A549 (cell line): Measurements from ENCODE around the gene DTNB. TPM values are rescaled to one million over a fixed set of nuclear protein-coding genes. Genes with fewer than 3 reads are reported as not detected.

Source experiments
- ATAC-seq, 2 experiments: fragments of 200-7000 bp in 1 of 2; fragments of >200 bp in 1 of 2; cut with Nextera tagmentation in 1 of 2; cut with Tn5 transposase in 1 of 2; 3 replicates each; pipeline versions ENCODE4 v1.8.0 to v1.9.1; 2018 to 2020; ENCODE audit warnings: mild to moderate bottlenecking in 1 of 2, moderate library complexity in 1 of 2
- CTCF ChIA-PET: fragments of 300-600 bp; sonication (Branson Sonifier 250); formaldehyde crosslinking; extraction: SDS; loops from one replicate; lab custom pipeline; 2021; ENCODE audit warnings: antibody characterized with exemption, inconsistent platforms; lab: Yijun Ruan, JAX
- POLR2A ChIA-PET: fragments of 350-600 bp; formaldehyde crosslinking; extraction: SDS; loops from one replicate; lab custom pipeline; 2021; ENCODE audit warnings: antibody characterized with exemption, inconsistent platforms; lab: Yijun Ruan, JAX
- DNase-seq, 2 experiments: peaks; one replicate each; pipeline versions ENCODE4 v3.0.0 to v3.0.0-alpha.2; 2011 to 2016; ENCODE audit warnings: low read depth in 1 of 2, low spot score in 1 of 2
- FAIRE-seq: peaks from 2 replicates; lab custom pipeline; 2011; peaks lifted over from hg19 to GRCh38; lab: Jason Lieb, UNC
- H3K27ac ChIP-seq, 2 experiments: fragments of >200 bp; sonication (Bioruptor Twin); formaldehyde crosslinking; 3 replicates each; pipeline ENCODE4 v1.5.1; 2016 to 2017
- H3K4me1 ChIP-seq: fragments of >200 bp; sonication (Bioruptor Twin); formaldehyde crosslinking; 3 replicates; pipeline ENCODE4 v1.6.1; 2016
- H3K4me2 ChIP-seq: fragments of >200 bp; sonication (Bioruptor Twin); formaldehyde crosslinking; 3 replicates; pipeline ENCODE4 v1.6.1; 2016
- H3K4me3 ChIP-seq: fragments of >200 bp; sonication (Bioruptor Twin); formaldehyde crosslinking; 3 replicates; pipeline ENCODE4 v1.5.1; 2016
- H3K9me3 ChIP-seq: fragments of >200 bp; sonication (Bioruptor Twin); formaldehyde crosslinking; 3 replicates; pipeline ENCODE4 v1.6.1; 2016
- ATOH8 ChIP-seq: fragments of 250-450 bp; sonication (Bioruptor Pico); IDR thresholded peaks from 2 replicates; pipeline ENCODE4 v1.5.0; 2020; ENCODE audit warnings: low read depth, mild to moderate bottlenecking, moderate library complexity
- CBX2 ChIP-seq: fragments of 200-600 bp; sonication (generic); IDR thresholded peaks from 2 replicates; pipeline ENCODE4 v1.6.1; 2016; ENCODE audit warnings: low read depth, mild to moderate bottlenecking, borderline replicate concordance
- CEBPB ChIP-seq, 2 experiments: fragments of >200 bp in 1 of 2; sonication (Bioruptor Twin) in 1 of 2; formaldehyde crosslinking in 1 of 2; IDR thresholded peaks; 2 replicates each; pipeline ENCODE4 v1.6.1; 2012 to 2016
- CHD2 ChIP-seq: fragments of 150-350 bp; IDR thresholded peaks from 2 replicates; pipeline ENCODE4 v1.6.1; 2014; ENCODE audit warnings: low read length; ENCODE audit not compliant: partially characterized antibody
- CTCF ChIP-seq: fragments of >200 bp; sonication (Bioruptor Twin); formaldehyde crosslinking; IDR thresholded peaks from 3 replicates; pipeline ENCODE4 v1.5.1; 2016
- E2F6 ChIP-seq: IDR thresholded peaks from 2 replicates; pipeline ENCODE4 v1.6.1; 2012; ENCODE audit warnings: low read depth, borderline replicate concordance
- ESRRA ChIP-seq: fragments of 150-350 bp; IDR thresholded peaks from 2 replicates; pipeline ENCODE4 v1.6.1; 2014; ENCODE audit warnings: mild to moderate bottlenecking, low read length, borderline replicate concordance
- HES2 ChIP-seq: fragments of >200 bp; sonication (Bioruptor Twin); formaldehyde crosslinking; IDR thresholded peaks from 2 replicates; pipeline ENCODE4 v1.6.1; 2016
- HOXA7 ChIP-seq: fragments of 250-450 bp; sonication (Bioruptor Pico); IDR thresholded peaks from 2 replicates; pipeline ENCODE4 v1.5.0; 2020; ENCODE audit warnings: mild to moderate bottlenecking, moderate library complexity
- HOXB13 ChIP-seq: fragments of 250-450 bp; sonication (Bioruptor Pico); IDR thresholded peaks from 2 replicates; pipeline ENCODE4 v1.5.0; 2020; ENCODE audit warnings: low read depth, mild to moderate bottlenecking, moderate library complexity
- JUNB ChIP-seq: fragments of >200 bp; sonication (Bioruptor Twin); formaldehyde crosslinking; IDR thresholded peaks from 2 replicates; pipeline ENCODE4 v1.6.1; 2016
- KDM5A ChIP-seq: fragments of 200-600 bp; sonication (generic); IDR thresholded peaks from 2 replicates; pipeline ENCODE4 v1.6.1; 2016; ENCODE audit warnings: antibody characterized with exemption, mild to moderate bottlenecking
- MAX ChIP-seq: IDR thresholded peaks from 2 replicates; pipeline ENCODE4 v1.6.1; 2012
- NPAS2 ChIP-seq: fragments of 250-450 bp; sonication (Bioruptor Pico); IDR thresholded peaks from 2 replicates; pipeline ENCODE4 v1.8.0; 2022; ENCODE audit warnings: mild to moderate bottlenecking, moderate library complexity, borderline replicate concordance
- POLR2AphosphoS2 ChIP-seq: conservative IDR thresholded peaks from 2 replicates; pipeline ENCODE4 v1.6.1; 2012; ENCODE audit warnings: low read length, improper control_type of control experiment, inconsistent platforms
- RAD21 ChIP-seq, 2 experiments: fragments of >200 bp in 1 of 2; sonication (Bioruptor Twin) in 1 of 2; formaldehyde crosslinking in 1 of 2; IDR thresholded peaks in 1 of 2; conservative IDR thresholded peaks in 1 of 2; 2 replicates in 1 of 2; 3 replicates in 1 of 2; pipeline ENCODE4 v1.6.1; 2012 to 2018; ENCODE audit warnings: inconsistent platforms in 1 of 2
- RCOR1 ChIP-seq: fragments of 150-350 bp; IDR thresholded peaks from 2 replicates; pipeline ENCODE4 v1.6.1; 2014; ENCODE audit warnings: antibody characterized with exemption, low read length, low read depth
- SMC3 ChIP-seq: fragments of >200 bp; sonication (Bioruptor Twin); formaldehyde crosslinking; IDR thresholded peaks from 3 replicates; pipeline ENCODE4 v1.6.1; 2018; ENCODE audit warnings: inconsistent platforms
- SREBF2 ChIP-seq: fragments of 450-650 bp; IDR thresholded peaks from 2 replicates; pipeline ENCODE4 v1.6.1; 2014; ENCODE audit warnings: mild to moderate bottlenecking, moderate library complexity
- TFCP2L1 ChIP-seq: fragments of 250-450 bp; sonication (Bioruptor Pico); IDR thresholded peaks from 2 replicates; pipeline ENCODE4 v1.5.0; 2021; ENCODE audit warnings: mild to moderate bottlenecking
- TP53 ChIP-seq: fragments of 250-450 bp; sonication (Bioruptor Pico); IDR thresholded peaks from 2 replicates; pipeline ENCODE4 v1.5.0; 2021; ENCODE audit warnings: mild to moderate bottlenecking, moderate library complexity
- ZC3H11A ChIP-seq: fragments of 450-650 bp; IDR thresholded peaks from 2 replicates; pipeline ENCODE4 v1.6.1; 2014; ENCODE audit warnings: antibody characterized with exemption, mild to moderate bottlenecking
- WGBS: methylation state at CpG from one replicate; pipeline ENCODE4 v1.1.6; 2017; ENCODE audit errors: missing lambda C conversion rate; 5-methylcytosine and 5-hydroxymethylcytosine counted together
- polyA plus RNA-seq, 4 experiments: library from polyadenylated mRNA; depleted of rRNA in 3 of 4; stranded (reverse); fragments of >200 nt; fragmentation: RNase III in 1 of 4; extraction: RNeasy Plus Mini Kit Qiagen cat#74134 plus additional on column Dnase treatment in 1 of 4; gene quantifications; 2 replicates in 3 of 4; 3 replicates in 1 of 4; pipeline ENCODE4 v1.2.3, GENCODE V29; 2011 to 2017

DTNB gene
- polyA plus RNA-seq, 2 of the 4 experiments (the other 2 are of a cell fraction), result 11.2 to 32.6 TPM

GRCh38 chr2:25497918-25498407, 175.4 kb downstream of the DTNB start:
- ATAC-seq (no peak), DNase-seq (no peak), FAIRE-seq (no peak)
- ChIA-PET CTCF (interaction anchor here (1.0 to 1.3 kb wide), 3 partner anchors 9 to 1107 kb away, joined by 3 to 5 read pairs (median 4); no protein-coding TSS in a partner anchor), POLR2A (no interaction called here)
- Histone ChIP-seq H3K27ac (no peak overlapping the region), H3K9me3 (no peaks in the 10 kb centered on the region), H3K4me3 (no peak overlapping the region), H3K4me2 (no peak overlapping the region), H3K4me1 (peaks cover 23% of the 10 kb centered on the region)
- TF ChIP-seq HES2, result no peak
- no peak for TF ChIP-seq HOXB13 (CRISPR knock-in tag)
- no peak for TF ChIP-seq ZC3H11A
- TF ChIP-seq HOXA7 (CRISPR knock-in tag), result no peak
- no peak for TF ChIP-seq CEBPB (IDR thresholded peaks at IDR 0.05)
- no peak for TF ChIP-seq SMC3
- no peak for TF ChIP-seq RAD21 (conservative IDR thresholded peaks at IDR 0.05 in 1 of 2, IDR thresholded peaks at IDR 0.05 in 1 of 2)
- 66% methylated on average over 2 of the region's 2 CpGs for WGBS

- Histone ChIP-seq H3K4me3 (no peak overlapping the region), H3K4me1 (peaks cover 29% of the 10 kb centered on the region), H3K27ac (no peak overlapping the region), H3K4me2 (no peak overlapping the region), H3K9me3 (no peaks in the 10 kb centered on the region)
- WGBS, result 92% methylated on average over 5 of the region's 5 CpGs
- ChIA-PET CTCF (interaction anchor here (1.0 to 1.3 kb wide), 3 partner anchors 10 to 1108 kb away, joined by 3 to 5 read pairs (median 4); no protein-coding TSS in a partner anchor), POLR2A (no interaction called here)
- FAIRE-seq (no peak), DNase-seq (no peak), ATAC-seq (peak; percentile 17 to 20; a peak in 1 of 6 replicates)
- TF ChIP-seq ATOH8 (CRISPR knock-in tag), result no peak
These were observed 176.0 kb downstream of the DTNB start for GRCh38 chr2:25497229-25497917.

GRCh38 chr2:25494616-25495015, 178.8 kb downstream of the DTNB start:
- DNase-seq, result no peak
- Histone ChIP-seq H3K4me3 (no peak overlapping the region), H3K27ac (peak overlapping the region in 1 of 2 experiments; percentile 43; a peak in 2 of 6 replicates), H3K9me3 (no peaks in the 10 kb centered on the region), H3K4me2 (no peak overlapping the region), H3K4me1 (peaks cover 54% of the 10 kb centered on the region)
- ChIA-PET CTCF (interaction anchor here (1.2 kb wide), 1 partner anchor 10 kb away, joined by 3 read pairs; no protein-coding TSS in a partner anchor), POLR2A (no interaction called here)
- FAIRE-seq, result no peak
- 83% methylated on average over 2 of the region's 2 CpGs for WGBS
- ATAC-seq, result no peak
- no peak for TF ChIP-seq HOXB13 (CRISPR knock-in tag)
- no peak for TF ChIP-seq TP53 (CRISPR knock-in tag)
- no peak for TF ChIP-seq POLR2AphosphoS2
- no peak for TF ChIP-seq CEBPB (IDR thresholded peaks at IDR 0.05)
- TF ChIP-seq KDM5A, result no peak
- no peak for TF ChIP-seq CTCF
- no peak for TF ChIP-seq HES2
- no peak for TF ChIP-seq MAX
- no peak for TF ChIP-seq CHD2
- no peak for TF ChIP-seq RCOR1
- no peak for TF ChIP-seq SREBF2
- TF ChIP-seq JUNB, result no peak
- TF ChIP-seq ZC3H11A, result no peak
- TF ChIP-seq TFCP2L1 (CRISPR knock-in tag), result no peak
- no peak for TF ChIP-seq NPAS2
- TF ChIP-seq ESRRA, result no peak
- TF ChIP-seq E2F6, result no peak
- TF ChIP-seq CBX2, result no peak
